Vagina (tissue), 2 donors: Measurements from ENCODE around the gene CTXN3.

Experiments
- CTCF ChIP-seq, 3 experiments: fragments of 450-650 bp in 2 of 3; fragments of 200-600 bp in 1 of 3; sonication (generic) in 1 of 3; IDR thresholded peaks; one replicate each; pipeline ENCODE4 v1.5.1; 2017 to 2019; ENCODE audit warnings: antibody characterized with exemption in 3 of 3, mild to moderate bottlenecking in 2 of 3, moderate library complexity in 2 of 3
- POLR2AphosphoS5 ChIP-seq, 2 donors: sonication (generic); formaldehyde crosslinking; IDR thresholded peaks; one replicate each; pipeline ENCODE4 v1.9.0; 2017; ENCODE audit warnings: antibody characterized with exemption in 2 of 2, mild to moderate bottlenecking in 2 of 2, low read depth in 1 of 2; ENCODE audit not compliant: insufficient read depth in 1 of 2

GRCh38 chr5:127694518-127695171 lies 45.8 kb downstream of the CTXN3 start:
- no peak for TF ChIP-seq CTCF (IDR thresholded peaks at IDR 0.05)
- TF ChIP-seq POLR2AphosphoS5 (IDR thresholded peaks at IDR 0.05; ENCODE audit: insufficient read depth in 1 of 2, low read depth in 1 of 2): no peak
